HG03442 (cell line): ENCODE results near the gene ZNFX1.
"Not testable (repeated sequence)": the region's sequence is repeated elsewhere in the genome, so short reads cannot be mapped to it uniquely, and the experiment has no call there.

Source experiments
- ATAC-seq: cut with Tn5 transposase; IDR thresholded peaks from one replicate; pipeline ENCODE4 v1.9.1; 2021; ENCODE audit warnings: mild to moderate bottlenecking, moderate library complexity; ENCODE audit not compliant: unreplicated experiment

ZNFX1 gene

DNA sequence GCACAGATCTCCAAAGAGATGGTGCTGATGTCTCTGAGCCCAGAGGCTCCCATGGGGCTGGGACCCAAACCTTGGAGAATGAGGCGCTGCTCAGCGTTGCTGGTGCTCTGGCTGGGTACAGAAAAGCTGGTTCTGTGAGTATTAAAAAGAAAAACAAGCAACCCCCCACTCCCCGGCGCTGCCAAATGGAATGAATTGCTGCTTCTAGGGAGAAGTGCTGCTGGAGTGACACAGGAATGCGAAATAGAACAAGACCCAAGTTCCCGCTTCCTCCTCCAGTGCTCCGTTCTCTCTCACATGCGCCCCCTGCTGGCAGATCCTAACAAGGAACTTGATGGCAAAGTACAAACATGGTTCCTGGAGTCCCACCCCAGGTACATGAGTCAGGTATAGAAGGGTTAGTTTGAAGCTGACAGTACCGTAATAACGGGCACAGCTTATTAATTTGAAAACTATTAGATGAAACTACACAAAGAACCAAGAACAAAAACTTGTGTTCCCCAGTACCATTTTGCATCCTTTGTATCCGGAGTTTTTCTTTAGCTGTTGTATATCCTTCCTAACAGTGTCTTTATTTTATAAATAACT lies 60.8 kb downstream of the ZNFX1 start:
- no peak for ATAC-seq

DNA sequence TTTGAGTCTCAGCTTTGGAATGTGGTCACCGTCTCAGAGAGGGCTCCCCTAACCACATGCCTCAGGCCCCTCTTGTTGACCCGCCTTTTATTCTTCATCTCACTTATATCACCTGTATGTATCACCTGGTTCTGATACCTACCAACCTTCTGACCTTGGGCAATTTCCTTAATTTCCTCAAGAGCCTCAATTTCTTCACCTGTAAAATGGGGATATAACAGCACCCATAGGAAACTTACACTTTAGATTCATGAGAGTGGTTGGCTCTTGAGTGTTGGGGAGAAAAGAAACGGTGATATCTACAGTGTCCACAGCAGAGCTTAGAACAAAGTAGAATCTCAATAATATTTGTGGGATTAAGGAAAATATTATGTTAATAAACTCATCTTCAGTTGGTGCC lies 62.6 kb downstream of the ZNFX1 start:
- ATAC-seq = no peak

DNA sequence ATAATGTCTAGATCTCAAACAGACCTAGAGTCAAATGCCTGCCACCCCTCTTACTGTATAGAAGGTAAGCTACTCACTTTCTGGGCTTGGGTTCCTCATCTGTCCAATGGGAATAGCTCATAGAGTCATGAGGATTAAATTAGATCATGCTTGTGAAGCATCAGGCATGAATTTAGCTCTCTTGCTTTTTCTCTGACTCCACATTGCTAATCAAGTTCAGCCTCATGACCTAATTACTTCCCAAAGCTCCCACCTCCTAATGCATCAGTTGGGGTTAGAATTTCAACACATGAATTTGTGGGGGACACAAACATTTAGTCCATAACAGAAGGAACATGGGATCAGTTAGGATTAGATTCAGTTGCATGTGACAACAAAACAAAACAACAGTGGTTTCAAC lies 63.3 kb downstream of the ZNFX1 start:
- ATAC-seq = no peak

DNA sequence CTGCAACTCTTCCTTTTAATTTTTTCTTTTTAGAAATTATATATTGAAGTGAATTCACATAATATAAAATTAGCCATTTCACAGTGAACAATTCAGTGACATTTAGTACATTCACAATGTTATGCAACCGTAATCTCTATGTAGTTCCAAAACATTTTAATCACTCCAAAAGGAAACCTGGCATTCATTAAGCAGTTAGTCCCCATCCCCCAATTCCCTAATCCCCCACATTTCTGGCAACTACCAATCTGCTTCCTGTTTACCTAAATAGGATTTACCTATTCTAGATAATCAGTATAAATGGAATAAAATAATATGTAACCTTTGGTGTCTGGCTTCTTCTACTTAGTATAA lies 67.1 kb downstream of the ZNFX1 start:
- no peak for ATAC-seq

DNA sequence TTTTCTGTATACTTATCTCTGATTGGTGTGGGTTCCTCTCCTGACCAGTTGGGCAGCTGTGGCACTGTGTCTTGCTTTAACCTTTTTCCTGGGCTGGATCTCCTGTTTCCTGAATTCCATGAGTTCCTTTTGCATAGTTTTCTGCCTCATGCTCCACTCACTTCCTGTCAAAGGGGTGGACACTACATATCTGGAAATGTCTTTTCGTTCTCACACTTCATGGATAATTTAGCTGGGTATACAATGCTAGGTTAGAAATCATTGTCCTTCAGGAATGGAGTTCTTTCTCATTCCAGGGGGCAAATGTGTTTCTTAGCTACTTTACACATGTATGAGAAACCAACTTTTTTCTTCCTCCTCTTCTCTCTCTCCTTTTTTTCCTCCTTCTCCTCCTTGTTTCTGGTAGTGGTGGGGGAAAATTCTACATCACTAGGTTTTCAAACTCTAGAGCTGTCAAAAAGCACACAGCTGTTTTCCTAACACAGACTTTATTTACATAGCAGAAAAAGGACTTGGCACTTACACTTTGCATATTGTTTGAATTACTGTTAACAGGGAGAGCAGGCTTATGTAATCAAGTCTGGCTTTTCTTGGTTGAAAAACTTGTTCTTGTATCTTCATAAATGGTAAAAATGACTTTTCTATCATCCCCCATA lies 67.6 kb downstream of the ZNFX1 start:
- no peak for ATAC-seq

DNA sequence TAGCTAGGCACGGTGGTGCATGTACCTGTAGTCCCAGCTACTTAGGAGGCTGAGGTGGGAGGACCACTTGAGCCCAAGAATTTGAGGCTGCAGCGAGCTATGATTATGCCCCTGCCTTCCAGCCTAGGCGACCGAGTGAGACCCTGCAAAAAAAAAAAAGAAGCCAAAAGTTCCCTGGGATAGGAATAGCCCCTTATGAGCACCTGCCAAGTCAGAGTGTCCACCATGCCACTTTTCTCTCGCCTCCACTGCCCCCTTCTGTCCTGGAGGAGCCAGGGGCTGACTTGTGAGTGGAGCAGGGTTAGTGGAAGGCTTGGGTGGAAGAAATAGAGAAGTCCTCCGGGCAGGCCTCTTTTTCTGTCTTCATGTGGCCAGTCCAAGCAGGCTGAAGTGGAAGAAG lies 70.8 kb downstream of the ZNFX1 start:
- no peak for ATAC-seq

DNA sequence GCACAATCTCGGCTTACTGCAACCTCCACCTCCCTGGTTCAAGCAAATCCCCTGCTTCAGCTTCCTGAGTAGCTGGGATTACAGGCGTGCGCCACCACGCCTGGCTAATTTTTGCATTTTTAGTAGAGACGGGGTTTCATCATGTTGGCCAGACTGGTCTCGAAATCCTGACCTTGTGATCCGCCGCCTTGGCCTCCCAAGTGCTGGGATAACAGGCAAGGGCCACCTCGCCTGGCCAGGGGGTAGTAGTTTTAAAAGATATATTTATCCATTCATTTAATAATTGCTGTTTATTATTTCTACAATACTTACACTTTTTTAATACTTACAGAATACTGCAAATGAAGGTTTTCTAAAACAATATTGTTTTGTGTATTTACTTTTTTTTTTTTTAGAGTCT lies 74.1 kb downstream of the ZNFX1 start:
- no peak for ATAC-seq

DNA sequence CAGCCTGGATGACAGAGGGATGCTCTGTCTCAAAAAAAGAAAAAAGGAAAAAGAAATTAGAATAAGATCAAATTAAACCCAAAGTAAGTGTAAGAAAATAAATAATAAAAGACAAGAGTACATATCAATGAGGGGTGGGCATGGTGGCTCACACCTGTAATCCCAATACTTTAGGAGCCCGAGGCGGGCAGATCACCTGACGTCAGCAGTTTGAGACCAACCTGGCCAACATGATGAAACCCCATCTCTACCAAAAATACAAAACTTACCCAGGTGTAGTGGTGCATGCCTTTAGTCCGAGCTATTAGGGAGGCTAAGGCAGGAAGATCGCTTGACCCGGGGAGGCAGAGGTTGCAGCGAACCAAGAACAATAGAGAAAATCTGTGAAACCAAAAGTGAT lies 74.8 kb downstream of the ZNFX1 start:
- no peak for ATAC-seq

DNA sequence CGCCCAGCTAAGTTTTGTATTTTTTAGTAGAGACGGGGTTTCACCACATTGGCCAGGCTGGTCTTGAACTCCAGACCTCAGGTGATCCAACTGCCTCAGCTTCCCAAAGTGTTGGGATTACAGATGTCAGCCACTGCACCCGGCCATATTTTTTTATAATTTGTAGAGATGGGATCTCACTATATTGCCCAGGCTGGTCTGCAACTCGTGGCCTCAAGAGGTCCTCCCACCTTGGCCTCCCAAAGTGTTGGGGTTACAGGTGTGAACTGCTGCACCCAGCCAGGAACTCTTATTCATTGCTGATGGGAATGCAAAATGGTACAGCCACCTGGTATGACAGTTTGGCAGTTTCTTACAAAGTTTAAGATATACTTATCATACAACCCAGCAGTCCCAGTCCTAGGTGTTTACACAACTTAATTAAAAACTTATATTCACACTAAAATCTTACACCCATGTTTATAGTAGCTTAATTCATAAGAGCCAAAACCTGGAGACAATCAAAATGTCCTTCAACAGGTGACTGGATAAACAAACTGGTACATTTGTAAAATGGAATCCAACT lies 78.0 kb downstream of the ZNFX1 start:
- ATAC-seq = no peak

DNA sequence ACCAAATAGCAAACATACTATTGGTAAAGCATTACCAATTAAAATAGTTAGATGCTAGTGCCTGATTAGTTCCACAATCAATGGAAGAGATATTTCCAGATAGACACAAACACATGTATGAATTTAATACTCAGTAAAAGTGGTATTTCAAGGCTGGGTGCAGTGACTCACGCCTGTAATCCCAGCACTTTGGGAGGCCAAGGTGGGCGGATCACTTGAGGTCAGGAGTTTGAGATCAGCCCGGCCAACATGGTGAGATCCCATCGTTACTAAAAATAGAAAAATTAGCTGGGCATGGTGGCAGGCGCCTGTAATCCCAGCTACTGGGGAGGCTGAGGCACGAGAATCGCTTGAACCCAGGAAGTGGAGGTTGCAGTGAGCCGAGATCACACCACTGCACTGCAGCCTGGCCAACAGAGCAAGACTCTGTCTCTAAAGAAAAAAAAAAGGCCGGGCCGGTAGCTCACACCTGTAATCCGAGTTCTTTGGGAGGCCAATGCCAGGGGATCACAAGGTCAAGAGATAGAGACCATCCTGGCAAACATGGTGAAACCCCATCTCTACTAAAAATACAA lies 84.8 kb downstream of the ZNFX1 start:
- ATAC-seq = not testable (repeated sequence)
